WTC11 (cell line): ENCODE data around the gene ALOX15B.

Experiments used
- CTCF ChIP-seq: fragments of 200-600 bp; IDR thresholded peaks from 2 replicates; pipeline ENCODE4 v1.8.0; 2022; ENCODE audit warnings: antibody characterized with exemption
- TCF7 ChIP-seq: sonication (generic); formaldehyde crosslinking; IDR thresholded peaks from 2 replicates; pipeline ENCODE4 v1.8.0; 2022; ENCODE audit warnings: mild to moderate bottlenecking, low read depth, missing genetic modification reagents, moderate library complexity

GRCh38 chr17:8095361-8095760 is 56.5 kb downstream of the ALOX15B start:
- no peak for TF ChIP-seq TCF7 (CRISPR knock-in tag)
- TF ChIP-seq CTCF = no peak
